Neural cell (in vitro differentiated cells): Measurements from ENCODE around the gene KIFAP3. TPM values are rescaled to one million over a fixed set of nuclear protein-coding genes. Genes with fewer than 3 reads are reported as not detected.

ENCODE experiments used
- H2AFZ ChIP-seq: fragments of 200-600, 300-800 bp; sonication (generic), shearing (Covaris generic); 2 replicates; pipeline ENCODE4 v1.6.0; 2014; ENCODE audit warnings: low read depth, mild to moderate bottlenecking, antibody characterized with exemption, low read length, moderate library complexity
- H3F3A ChIP-seq: fragments of 200-600 bp; shearing (Covaris generic); 2 replicates; pipeline ENCODE4 v1.6.1; 2016; ENCODE audit warnings: mild to moderate bottlenecking, moderate library complexity, mixed read lengths, antibody characterized with exemption, low read length; ENCODE audit not compliant: insufficient read depth, poor library complexity, severe bottlenecking
- H3K27ac ChIP-seq: fragments of 200-600, 300-800 bp; sonication (generic), shearing (Covaris generic); 2 replicates; pipeline ENCODE4 v1.5.1; 2014; ENCODE audit warnings: mild to moderate bottlenecking, low read length, moderate library complexity
- H3K27me3 ChIP-seq: fragments of 300-800, 200-600 bp; sonication (generic), shearing (Covaris generic); 2 replicates; pipeline ENCODE4 v1.6.0; 2014; ENCODE audit warnings: mild to moderate bottlenecking, low read depth, low read length, moderate library complexity; ENCODE audit not compliant: insufficient read depth
- H3K36me3 ChIP-seq: fragments of 300-800, 200-600 bp; sonication (generic), shearing (Covaris generic); 2 replicates; pipeline ENCODE4 v1.5.1; 2014; ENCODE audit warnings: mild to moderate bottlenecking, antibody characterized with exemption, low read length, moderate library complexity; ENCODE audit not compliant: insufficient read depth
- H3K4me2 ChIP-seq: fragments of 300-800, 200-600 bp; sonication (generic), shearing (Covaris generic); 2 replicates; pipeline ENCODE4 v1.6.0; 2014; ENCODE audit warnings: mild to moderate bottlenecking, low read length
- H3K4me3 ChIP-seq: fragments of 300-800, 200-600 bp; sonication (generic), shearing (Covaris generic); 2 replicates; pipeline ENCODE4 v1.5.1; 2014; ENCODE audit warnings: mild to moderate bottlenecking, low read length, moderate library complexity
- H3K79me2 ChIP-seq: fragments of 200-600 bp; shearing (Covaris generic); replicated peaks from 2 replicates; pipeline ENCODE4 v1.6.0; 2014; ENCODE audit warnings: mild to moderate bottlenecking, low read length, moderate library complexity; ENCODE audit not compliant: insufficient read depth
- H3K9ac ChIP-seq: fragments of 300-800, 200-600 bp; sonication (generic), shearing (Covaris generic); 2 replicates; pipeline ENCODE4 v1.6.1; 2016; ENCODE audit warnings: mild to moderate bottlenecking, low read length, mixed read lengths
- H3K9me2 ChIP-seq: fragments of 200-600 bp; shearing (Covaris generic); 2 replicates; pipeline ENCODE4 v1.6.1; 2016; ENCODE audit warnings: mild to moderate bottlenecking, low read length, mixed read lengths; ENCODE audit not compliant: insufficient read depth
- H3K9me3 ChIP-seq: fragments of 200-600, 300-800 bp; sonication (generic), shearing (Covaris generic); 2 replicates; pipeline ENCODE4 v1.6.1; 2016; ENCODE audit warnings: mild to moderate bottlenecking, mixed run types, low read length, moderate library complexity, mixed read lengths
- H4K20me1 ChIP-seq: fragments of 200-600 bp; shearing (Covaris generic); 2 replicates; pipeline ENCODE4 v1.6.1; 2016; ENCODE audit warnings: mild to moderate bottlenecking, mixed run types; ENCODE audit not compliant: insufficient read depth
- CTCF ChIP-seq: fragments of 450-650 bp; IDR thresholded peaks from 2 replicates; pipeline ENCODE4 v1.5.1; 2014; ENCODE audit warnings: antibody characterized with exemption, mild to moderate bottlenecking, moderate library complexity; ENCODE audit not compliant: poor library complexity, severe bottlenecking
- EP300 ChIP-seq: fragments of 450-650 bp; conservative IDR thresholded peaks from 2 replicates; pipeline ENCODE4 v1.6.1; 2014; ENCODE audit warnings: antibody characterized with exemption, mild to moderate bottlenecking, moderate library complexity; ENCODE audit not compliant: poor library complexity, severe bottlenecking
- EZH2 ChIP-seq: fragments of 200-600, 300-800 bp; shearing (Covaris generic), sonication (generic); IDR thresholded peaks from 2 replicates; pipeline ENCODE4 v1.6.1; 2014; ENCODE audit warnings: antibody characterized with exemption, low read length, borderline replicate concordance, mild to moderate bottlenecking; ENCODE audit not compliant: insufficient read depth, poor library complexity, severe bottlenecking
- MXI1 ChIP-seq: fragments of 450-650 bp; conservative IDR thresholded peaks from 2 replicates; pipeline ENCODE4 v1.6.1; 2014; ENCODE audit warnings: antibody characterized with exemption, mild to moderate bottlenecking; ENCODE audit not compliant: poor library complexity, severe bottlenecking
- POLR2AphosphoS5 ChIP-seq: IDR thresholded peaks from 2 replicates; pipeline ENCODE4 v1.6.1; 2012
- RAD21 ChIP-seq: fragments of 450-650 bp; conservative IDR thresholded peaks from 2 replicates; pipeline ENCODE4 v1.6.1; 2014; ENCODE audit warnings: antibody characterized with exemption, mild to moderate bottlenecking, moderate library complexity
- REST ChIP-seq: IDR thresholded peaks from 2 replicates; pipeline ENCODE4 v1.6.1; 2012; ENCODE audit warnings: borderline replicate concordance
- SMC3 ChIP-seq: fragments of 450-650 bp; conservative IDR thresholded peaks from 2 replicates; pipeline ENCODE4 v1.6.1; 2014; ENCODE audit warnings: antibody characterized with exemption, mild to moderate bottlenecking, moderate library complexity; ENCODE audit not compliant: poor library complexity
- TAF1 ChIP-seq: IDR thresholded peaks from 2 replicates; pipeline ENCODE4 v1.6.1; 2012; ENCODE audit warnings: low read depth
- polyA plus RNA-seq: library from polyadenylated mRNA; depleted of rRNA; stranded (reverse); fragments of >200 nt; gene quantifications from 2 replicates; pipeline ENCODE4 v1.2.3, GENCODE V29; 2014

KIFAP3 gene
- polyA plus RNA-seq, 1 donor from 2014 or later, result 256 TPM

- no peaks in the 10 kb centered on the region for H3K36me3 ChIP-seq
- H3K9me2 ChIP-seq, result no peaks in the 10 kb centered on the region
- H3K27ac ChIP-seq, result no peak overlapping the region
- H3K4me2 ChIP-seq, result no peak overlapping the region
- H3K27me3 ChIP-seq, result no peaks in the 10 kb centered on the region
- no peak overlapping the region for H3K9ac ChIP-seq
- no peaks in the 10 kb centered on the region for H3F3A ChIP-seq
- no peaks in the 10 kb centered on the region for H3K9me3 ChIP-seq
- H4K20me1 ChIP-seq, result no peaks in the 10 kb centered on the region
- H2AFZ ChIP-seq, result no peak overlapping the region
- TF ChIP-seq SMC3, result no peak
- TF ChIP-seq CTCF, result no peak
- TF ChIP-seq EP300, result no peak
- TF ChIP-seq MXI1, result no peak
- no peak for TF ChIP-seq TAF1
- TF ChIP-seq EZH2, result no peak
- TF ChIP-seq RAD21, result no peak
- no peaks in the 10 kb centered on the region for H3K79me2 ChIP-seq
- H3K4me3 ChIP-seq, result no peak overlapping the region
Measured at GRCh38 chr1:169901115-169901514, 173.4 kb downstream of the KIFAP3 start.

- Histone ChIP-seq H3K9me2 (no peaks in the 10 kb centered on the region), H3K27me3 (no peaks in the 10 kb centered on the region), H3K27ac (no peak overlapping the region), H3K36me3 (no peaks in the 10 kb centered on the region), H3F3A (no peaks in the 10 kb centered on the region), H3K79me2 (no peaks in the 10 kb centered on the region), H4K20me1 (no peaks in the 10 kb centered on the region), H2AFZ (no peak overlapping the region), H3K4me3 (no peak overlapping the region), H3K4me2 (no peak overlapping the region), H3K9me3 (no peaks in the 10 kb centered on the region), H3K9ac (no peak overlapping the region)
- no peak for TF ChIP-seq CTCF
- no peak for TF ChIP-seq MXI1
- TF ChIP-seq REST, result no peak
- no peak for TF ChIP-seq EP300
- TF ChIP-seq TAF1, result no peak
- no peak for TF ChIP-seq EZH2
- no peak for TF ChIP-seq RAD21
- TF ChIP-seq SMC3, result no peak
- no peak for TF ChIP-seq POLR2AphosphoS5
Measured at GRCh38 chr1:169900571-169900970, 173.9 kb downstream of the KIFAP3 start.
